ENCODE measurements around the gene PPP1CA.
A peak's percentile ranks its signal among the peaks of the same experiment; 100 is the strongest.

Gene PPP1CA

DNA sequence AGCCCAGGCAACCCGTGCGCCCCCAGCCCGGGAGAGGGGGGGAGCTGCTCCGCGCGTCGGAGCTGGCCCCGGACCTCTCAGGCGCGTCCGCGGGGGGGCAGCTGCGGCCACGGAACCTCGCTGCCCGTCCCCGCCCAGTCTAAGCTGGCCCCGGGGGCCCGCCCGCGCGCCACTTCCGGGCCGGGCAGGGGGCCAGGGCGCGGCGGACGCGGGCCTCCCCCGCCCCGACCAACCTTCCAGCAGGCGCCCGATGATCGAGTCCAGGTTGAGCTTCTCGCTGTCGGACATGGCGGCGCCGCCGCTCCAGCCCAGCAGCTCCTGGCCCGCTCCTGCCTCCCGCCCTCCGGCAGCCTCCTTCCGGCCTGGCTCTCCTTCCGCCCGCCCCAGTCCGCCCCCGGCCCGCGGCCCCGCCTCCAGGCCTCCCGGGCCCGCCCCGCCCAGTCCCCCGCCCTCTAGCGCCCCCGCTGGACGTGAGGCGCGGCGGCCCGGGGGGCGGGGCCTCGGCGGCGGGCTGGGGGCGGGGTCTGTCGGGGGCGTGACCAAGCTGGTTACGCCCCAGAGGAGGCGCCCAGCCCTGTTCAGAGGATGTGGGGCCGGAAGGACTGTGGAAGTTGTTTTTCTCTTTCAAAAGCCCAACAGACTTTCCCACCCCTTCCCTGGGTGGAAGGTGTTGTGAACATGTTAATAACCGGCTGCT, at the start of gene PPP1CA:
PPP1CA (minus strand) TSS at position 364 of the 697 bp plus-strand sequence; CDS start at position 288, 76 bp downstream.
- Histone ChIP-seq H3K36me3 (peaks cover 48% of the 10 kb centered on the region), H4K20me1 (peaks cover 47% of the 10 kb centered on the region), H3K27me3 (no peaks in the 10 kb centered on the region)

DNA sequence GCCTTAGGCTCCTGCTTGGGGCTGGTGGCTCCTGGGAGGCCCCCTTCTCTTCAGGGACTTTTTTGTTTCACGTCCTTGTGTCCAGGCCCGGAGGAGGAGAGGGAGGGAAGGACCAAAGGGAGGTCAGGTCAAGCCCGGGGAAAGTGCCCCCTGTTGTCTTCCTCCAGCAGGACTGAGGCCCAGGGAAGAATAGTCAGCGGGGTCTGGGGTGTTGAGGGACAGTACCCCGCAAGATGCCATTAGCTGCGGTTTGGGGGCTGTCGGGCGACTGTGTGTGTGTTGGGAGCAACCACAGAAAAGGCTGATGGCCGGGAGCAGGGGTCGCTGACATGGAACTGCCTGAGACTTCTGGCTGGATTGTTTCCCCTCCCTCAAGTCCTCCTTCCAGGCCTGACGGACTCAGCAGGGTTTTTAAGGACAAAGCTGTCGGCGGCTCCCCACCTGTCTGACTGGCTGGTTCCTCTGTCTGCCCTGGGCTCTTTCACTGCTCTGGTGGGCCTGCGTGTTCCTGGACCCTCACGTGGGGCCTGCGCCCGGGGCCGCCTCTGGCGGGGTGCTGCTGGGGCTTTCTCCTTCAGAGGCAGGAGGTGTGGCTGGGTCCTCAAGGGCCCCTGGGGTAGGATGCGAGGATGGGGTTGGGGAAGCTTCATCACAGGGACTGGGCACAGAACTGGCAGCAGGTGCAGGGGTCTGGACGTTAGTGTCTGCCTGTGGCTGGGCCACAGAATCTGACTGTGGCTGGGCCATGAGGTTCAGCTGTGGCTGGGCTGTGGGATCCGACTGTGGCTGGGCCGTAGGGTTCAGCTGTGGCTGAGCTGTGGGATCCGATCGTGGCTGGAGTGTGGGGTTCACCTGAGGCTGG, 49.4 kb upstream of the PPP1CA start:
- TF ChIP-seq Cebpa-rat (IDR thresholded peaks at IDR 0.05): no peak
- no peaks in the 10 kb centered on the region for H4K20me1 ChIP-seq
- H3K36me3 ChIP-seq: no peaks in the 10 kb centered on the region
- peak overlapping the region; percentile 27; the same call in 1 of the 2 replicates for H3K27ac ChIP-seq
- H3K4me1 ChIP-seq: peaks cover 51% of the 10 kb centered on the region
- H3K4me3 ChIP-seq: no peak overlapping the region
- H3K4me2 ChIP-seq: peak overlapping the region; percentile 19
- H3K9ac ChIP-seq: 0 out of 2 replicates have a peak overlapping the region, but pooled peaks have one; percentile 27
- no peaks in the 10 kb centered on the region for H3K9me3 ChIP-seq
- no peaks in the 10 kb centered on the region for H3K27me3 ChIP-seq

More for the DNA sequence above, at the start of gene PPP1CA:
- H3K9me3 ChIP-seq: no peaks in the 10 kb centered on the region
- peak within 1 kb of the TSS; percentile 100 for H3K4me2 ChIP-seq
- H3K4me3 ChIP-seq: peak within 1 kb of the TSS; percentile 97
- H3K4me1 ChIP-seq: peaks cover 91% of the 10 kb centered on the region
- TF ChIP-seq Cebpa-rat (IDR thresholded peaks at IDR 0.05): no peak
- H3K27ac ChIP-seq: peak within 1 kb of the TSS; percentile 99
- peak within 1 kb of the TSS; percentile 96 for H3K9ac ChIP-seq

DNA sequence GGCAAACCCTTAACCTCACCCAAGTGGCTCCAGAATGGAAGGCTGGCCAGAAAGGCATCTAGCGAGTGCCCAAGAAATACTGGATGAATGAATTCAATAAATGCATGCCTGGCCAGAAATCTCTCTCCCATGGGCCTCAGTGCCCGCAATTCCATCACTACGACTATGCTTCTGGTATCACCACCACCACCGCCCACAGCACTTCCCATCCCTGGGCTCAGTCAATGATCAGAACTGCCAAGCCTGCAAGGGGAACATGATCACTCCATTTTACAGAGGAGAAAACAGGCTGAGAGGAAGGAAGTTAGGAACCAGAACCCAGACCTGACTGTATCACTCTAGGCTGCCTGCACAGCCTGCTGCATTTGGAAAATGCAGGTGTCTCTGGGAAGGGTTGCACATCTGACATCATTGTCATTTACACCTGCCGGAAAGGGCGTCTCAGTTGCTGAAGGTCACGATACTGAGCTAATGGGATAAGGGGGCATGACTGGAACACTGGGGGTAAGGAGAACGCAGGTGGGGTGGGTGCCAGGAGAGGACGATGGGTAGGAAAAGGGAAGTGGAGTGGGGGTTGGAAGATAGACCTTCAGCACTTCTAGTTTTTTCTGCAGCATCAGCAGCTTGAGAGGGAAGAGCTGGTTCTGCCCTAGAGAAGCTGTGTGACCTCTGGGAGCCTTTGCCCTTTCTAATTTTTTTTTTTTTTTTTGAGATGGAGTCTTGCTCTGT, 47.6 kb upstream of the PPP1CA start:
- no peak for TF ChIP-seq Cebpa-rat (IDR thresholded peaks at IDR 0.05)
- peak overlapping the region; percentile 14; the same call in 1 of the 2 replicates for H3K4me2 ChIP-seq
- no peaks in the 10 kb centered on the region for H3K36me3 ChIP-seq
- H3K9ac ChIP-seq: no peak overlapping the region
- no peaks in the 10 kb centered on the region for H3K27me3 ChIP-seq
- H3K4me1 ChIP-seq: peaks cover 68% of the 10 kb centered on the region
- no peaks in the 10 kb centered on the region for H4K20me1 ChIP-seq
- H3K4me3 ChIP-seq: no peak overlapping the region
- no peak overlapping the region for H3K27ac ChIP-seq
- H3K9me3 ChIP-seq: no peaks in the 10 kb centered on the region

DNA sequence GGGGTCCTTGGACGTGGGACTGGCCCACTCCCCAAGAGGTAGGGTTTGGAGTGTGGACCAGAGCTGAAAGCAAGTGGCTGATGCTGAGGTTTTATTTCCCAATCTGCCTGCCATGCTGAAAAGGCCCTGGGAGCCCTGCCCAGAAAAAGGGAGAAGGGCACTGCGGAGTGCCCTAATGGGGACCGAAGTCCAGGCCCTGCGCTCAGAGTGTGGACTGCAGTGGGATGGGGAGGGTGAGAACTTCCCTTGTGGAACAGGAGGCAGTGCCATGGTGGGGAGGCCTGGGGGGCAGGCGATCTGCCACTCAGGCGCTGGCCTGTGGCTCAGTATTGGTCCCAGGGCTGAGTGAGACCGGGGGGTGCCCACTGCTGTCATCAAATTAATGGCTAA, 46.6 kb upstream of the PPP1CA start:
- Histone ChIP-seq H3K4me1 (peaks cover 74% of the 10 kb centered on the region), H3K9me3 (no peaks in the 10 kb centered on the region), H3K4me2 (no peak overlapping the region), H4K20me1 (no peaks in the 10 kb centered on the region), H3K27me3 (no peaks in the 10 kb centered on the region), H3K9ac (no peak overlapping the region), H3K27ac (no peak overlapping the region), H3K4me3 (no peak overlapping the region), H3K36me3 (no peaks in the 10 kb centered on the region)
- TF ChIP-seq Cebpa-rat (IDR thresholded peaks at IDR 0.05): no peak

DNA sequence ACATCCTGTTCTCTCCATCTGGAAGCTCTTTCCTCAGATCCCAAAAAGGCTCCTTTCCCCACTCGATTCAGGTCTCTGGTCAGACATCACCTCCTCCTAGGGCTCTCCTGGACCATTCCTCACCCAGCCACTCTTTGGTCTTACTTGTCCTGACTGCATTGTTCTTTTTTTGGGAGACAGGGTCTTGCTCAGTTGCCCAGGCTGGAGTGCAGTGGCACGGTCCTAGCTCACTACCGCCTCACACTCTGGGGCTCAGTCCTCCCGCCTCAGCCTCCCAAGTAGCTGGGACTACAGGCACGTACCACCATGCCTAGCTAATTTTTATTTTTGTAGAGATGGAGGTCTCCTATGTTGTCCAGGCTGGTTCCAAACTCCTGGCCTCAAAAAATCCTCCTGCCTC, 43.9 kb upstream of the PPP1CA start:
- H3K4me2 ChIP-seq: peak overlapping the region; percentile 97
- H3K27me3 ChIP-seq: no peaks in the 10 kb centered on the region
- no peak overlapping the region for H3K4me3 ChIP-seq
- no peak overlapping the region for H3K9ac ChIP-seq
- no peaks in the 10 kb centered on the region for H3K9me3 ChIP-seq
- no peak for TF ChIP-seq Cebpa-rat (IDR thresholded peaks at IDR 0.05)
- H3K36me3 ChIP-seq: no peaks in the 10 kb centered on the region
- peaks cover 85% of the 10 kb centered on the region for H3K4me1 ChIP-seq
- H3K27ac ChIP-seq: peak overlapping the region; percentile 75; the same call in 1 of the 2 replicates
- no peaks in the 10 kb centered on the region for H4K20me1 ChIP-seq

DNA sequence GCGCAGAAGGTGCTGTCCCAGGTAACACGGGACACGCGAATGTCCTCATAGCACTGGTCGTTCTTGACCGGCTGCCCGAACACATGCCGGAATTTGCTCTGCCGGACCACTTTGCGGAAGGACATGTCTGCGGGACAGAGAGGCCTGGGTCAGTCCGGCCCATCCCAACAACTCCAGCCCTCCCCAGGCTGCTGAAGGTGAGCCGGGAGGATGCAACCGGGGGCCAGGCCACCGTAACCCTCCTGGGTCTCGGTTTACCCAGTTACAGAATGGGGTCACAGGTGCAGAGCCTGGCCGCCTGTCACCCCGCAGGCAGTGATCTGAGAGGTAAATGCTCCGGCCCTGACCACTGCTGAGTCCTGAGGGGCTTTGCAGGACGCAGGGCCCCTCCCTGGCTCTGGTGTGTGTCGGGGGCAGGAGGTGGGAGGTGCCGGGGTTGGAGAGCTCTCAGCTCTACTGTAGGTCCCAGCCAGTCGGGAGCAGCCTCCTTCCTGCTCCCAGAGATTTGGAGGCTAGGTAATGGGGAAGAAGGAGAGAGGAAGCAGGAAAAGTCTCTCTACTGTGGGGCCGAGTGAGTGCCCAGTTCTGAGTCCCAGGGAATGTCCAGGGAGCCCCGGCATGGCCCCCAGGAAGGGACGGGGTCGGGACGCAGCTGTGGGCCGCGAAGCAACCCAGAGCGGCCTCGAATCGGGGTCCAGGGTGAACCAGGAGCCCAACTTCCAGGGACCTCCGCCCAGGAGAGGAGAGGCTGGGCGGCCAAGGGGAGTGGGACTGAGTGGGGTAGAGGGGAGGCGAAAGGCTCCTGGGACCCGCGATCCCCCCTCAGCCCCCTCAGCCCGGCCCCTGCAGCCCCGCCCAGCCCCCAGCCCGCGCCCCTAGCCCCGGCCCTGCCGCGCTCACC, 41.1 kb upstream of the PPP1CA start:
- Histone ChIP-seq H3K4me3 (peak overlapping the region; percentile 67), H3K27me3 (no peaks in the 10 kb centered on the region), H3K9me3 (no peaks in the 10 kb centered on the region), H3K4me2 (peak overlapping the region; percentile 97), H4K20me1 (no peaks in the 10 kb centered on the region), H3K4me1 (peaks cover 94% of the 10 kb centered on the region), H3K27ac (peak overlapping the region; percentile 70), H3K9ac (peak overlapping the region; percentile 64; the same call in 1 of the 2 replicates), H3K36me3 (no peaks in the 10 kb centered on the region)
- no peak for TF ChIP-seq Cebpa-rat (IDR thresholded peaks at IDR 0.05)

DNA sequence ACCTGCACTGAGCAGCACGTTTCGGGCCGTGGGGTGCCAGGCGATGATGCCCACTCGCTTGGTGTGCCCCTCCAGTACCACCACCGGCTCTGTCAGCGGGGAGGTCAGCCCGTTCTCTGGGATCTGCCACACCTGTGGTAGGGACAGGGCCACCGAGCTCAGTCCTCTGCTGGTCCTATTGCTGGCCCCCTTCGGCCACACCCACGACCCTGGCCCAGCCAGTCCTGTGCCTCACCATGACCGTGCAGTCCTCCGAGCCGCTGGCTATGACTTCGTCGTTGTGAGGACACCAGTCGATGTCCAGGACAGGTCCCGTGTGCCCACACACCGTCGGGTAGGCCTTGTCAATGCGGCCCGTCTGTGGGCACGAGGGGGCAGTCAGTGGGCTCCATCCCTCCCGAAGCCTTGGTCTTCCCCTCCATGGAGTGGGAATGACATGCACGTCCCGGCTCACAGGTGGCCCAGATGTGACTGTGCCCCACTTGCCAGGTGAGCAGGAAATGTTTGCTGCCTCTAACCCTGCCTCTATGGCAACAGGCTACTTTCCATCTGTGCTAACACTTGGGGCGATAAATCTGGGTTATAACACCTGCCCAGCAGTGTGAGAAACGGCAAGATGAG, 40.2 kb upstream of the PPP1CA start:
- Histone ChIP-seq H3K27me3 (no peaks in the 10 kb centered on the region), H3K4me1 (peaks cover 91% of the 10 kb centered on the region), H3K4me3 (no peak overlapping the region), H3K9me3 (no peaks in the 10 kb centered on the region), H3K9ac (no peak overlapping the region), H3K36me3 (no peaks in the 10 kb centered on the region), H3K27ac (no peak overlapping the region), H3K4me2 (peak overlapping the region; percentile 97), H4K20me1 (no peaks in the 10 kb centered on the region)
- no peak for TF ChIP-seq Cebpa-rat (IDR thresholded peaks at IDR 0.05)

DNA sequence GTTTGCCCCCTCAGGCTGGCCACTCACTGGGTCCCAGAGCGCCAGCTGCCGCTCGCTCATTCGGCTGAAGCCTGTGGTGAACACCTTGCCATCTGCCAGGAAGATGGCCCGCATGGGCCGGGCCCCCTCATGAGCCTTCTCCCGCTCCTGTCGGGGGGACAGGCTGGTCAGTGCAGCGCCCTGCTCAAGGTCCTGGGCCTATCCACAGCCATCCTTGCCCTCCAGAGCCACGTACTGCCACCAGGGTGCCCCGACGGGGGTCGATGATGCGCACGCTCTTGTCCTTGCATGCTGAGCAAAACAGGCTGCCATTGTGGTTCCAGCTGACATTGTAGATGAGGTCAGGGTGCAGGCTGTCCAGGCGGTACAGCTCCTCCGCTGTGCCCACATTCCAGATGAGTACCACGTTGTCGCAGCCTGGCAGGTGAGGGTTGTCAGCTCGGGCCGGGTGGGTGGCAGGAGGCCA, 39.5 kb upstream of the PPP1CA start:
- peaks cover 1% of the 10 kb centered on the region for H3K36me3 ChIP-seq
- TF ChIP-seq Cebpa-rat (IDR thresholded peaks at IDR 0.05): no peak
- H3K27me3 ChIP-seq: no peaks in the 10 kb centered on the region
- no peaks in the 10 kb centered on the region for H3K9me3 ChIP-seq
- H3K27ac ChIP-seq: peak overlapping the region; percentile 79
- H3K4me1 ChIP-seq: peaks cover 90% of the 10 kb centered on the region
- peak overlapping the region; percentile 28; the same call in 1 of the 2 replicates for H3K4me3 ChIP-seq
- peaks cover 7% of the 10 kb centered on the region for H4K20me1 ChIP-seq
- peak overlapping the region; percentile 64 for H3K9ac ChIP-seq
- H3K4me2 ChIP-seq: peak overlapping the region; percentile 97

Measured in BLaER1 (cell line).